ENCODE results near the gene ADPRM.

The ADPRM gene

DNA sequence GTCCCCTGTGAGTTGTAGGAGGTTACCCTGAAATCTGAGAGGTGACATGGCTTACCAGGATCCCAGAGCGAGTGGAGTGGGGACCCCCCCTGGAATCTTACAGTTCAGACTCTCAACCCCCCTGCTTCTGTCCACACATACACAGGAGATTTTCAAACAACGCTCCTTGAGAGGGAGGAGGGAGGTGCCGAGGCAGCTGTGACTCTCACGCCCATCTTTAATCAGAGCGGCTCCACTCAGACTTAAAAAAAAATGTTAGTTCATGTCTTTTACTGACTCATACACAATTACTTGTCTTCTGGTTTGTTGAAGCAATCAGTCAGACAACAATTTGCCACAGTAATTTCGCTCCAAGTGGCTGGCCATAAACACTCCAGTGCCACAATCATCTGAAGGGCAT, 47.8 kb downstream of the ADPRM start:
- DNase-seq (ENCODE audit: insufficient read length, low spot score) (no peak), FAIRE-seq (no peak)
- TF ChIP-seq CTCF (IDR thresholded peaks at IDR 0.05; ENCODE audit: insufficient read depth, missing control alignments), result no peak

DNA sequence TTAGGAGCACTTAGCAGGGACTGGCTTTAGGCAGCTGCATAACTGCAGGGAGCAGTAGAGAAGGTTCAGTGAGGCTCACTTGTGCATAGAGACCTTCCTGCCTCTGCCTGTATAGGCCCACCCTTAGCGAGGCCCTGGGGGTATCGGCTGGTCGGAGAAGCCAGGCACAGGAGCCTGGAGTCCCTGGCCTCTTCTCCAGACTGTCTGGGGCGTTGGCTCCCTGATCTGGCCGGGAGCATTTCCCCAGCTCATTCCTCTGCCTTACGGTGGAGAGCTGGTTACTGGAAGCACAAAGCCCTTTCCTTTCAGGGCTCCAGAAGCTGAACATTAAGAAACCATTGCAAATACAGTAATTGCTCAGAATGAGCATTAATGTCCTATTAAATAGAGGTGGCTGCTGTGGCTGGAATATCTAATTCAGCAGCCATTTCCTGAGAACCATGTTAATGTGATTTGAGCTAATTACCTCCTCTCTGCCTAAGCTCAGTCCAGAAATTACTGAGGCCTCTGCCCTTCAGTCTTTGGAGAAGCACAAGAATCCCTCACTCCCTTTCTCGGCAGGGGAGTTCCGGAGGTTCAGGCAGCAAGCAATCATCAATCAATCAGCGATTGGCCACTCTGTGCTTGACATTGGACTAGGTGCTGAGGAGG, 51.3 kb downstream of the ADPRM start:
- no peak for TF ChIP-seq CTCF (IDR thresholded peaks at IDR 0.05; ENCODE audit: insufficient read depth, missing control alignments)
- FAIRE-seq, result no peak
- no peak for DNase-seq (ENCODE audit: insufficient read length, low spot score)

DNA sequence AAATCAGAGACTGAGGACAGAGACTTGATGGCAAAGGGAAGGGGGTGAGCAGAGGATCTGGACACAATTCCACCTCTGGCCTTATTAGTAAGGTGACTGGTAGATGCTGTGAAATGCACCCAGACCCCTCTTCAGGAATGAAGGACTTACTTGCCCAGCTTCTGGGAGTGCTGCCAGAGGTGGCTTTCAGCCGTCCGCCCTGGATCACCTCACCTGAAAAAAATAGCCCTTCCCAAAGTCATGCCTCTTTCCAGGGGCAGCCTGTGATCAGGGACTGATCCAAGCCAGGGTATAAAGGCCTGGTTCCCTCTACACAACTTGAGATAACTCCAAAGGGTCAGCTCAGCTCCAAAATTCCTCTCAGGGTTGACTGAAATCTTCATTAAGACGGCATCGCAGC, 52.8 kb downstream of the ADPRM start:
- no peak for DNase-seq (ENCODE audit: insufficient read length, low spot score)
- no peak for TF ChIP-seq CTCF (IDR thresholded peaks at IDR 0.05; ENCODE audit: insufficient read depth, missing control alignments)
- FAIRE-seq, result no peak

GRCh38 chr17:10751563-10751962, 54.2 kb downstream of the ADPRM start:
- TF ChIP-seq CTCF (IDR thresholded peaks at IDR 0.05; ENCODE audit: insufficient read depth, missing control alignments), result no peak
- FAIRE-seq (no peak), DNase-seq (ENCODE audit: insufficient read length, low spot score) (no peak)

- FAIRE-seq, result no peak
- no peak for TF ChIP-seq CTCF (IDR thresholded peaks at IDR 0.05; ENCODE audit: insufficient read depth, missing control alignments)
- DNase-seq (ENCODE audit: insufficient read length, low spot score), result no peak
Measured at GRCh38 chr17:10752696-10753095, 55.3 kb downstream of the ADPRM start.

GRCh38 chr17:10754109-10754508, 56.7 kb downstream of the ADPRM start:
- peak; percentile 45 for TF ChIP-seq CTCF (IDR thresholded peaks at IDR 0.05; ENCODE audit: insufficient read depth, missing control alignments)
- FAIRE-seq (no peak), DNase-seq (ENCODE audit: insufficient read length, low spot score) (no peak)

GRCh38 chr17:10754861-10755591, 57.6 kb downstream of the ADPRM start:
- no peak for TF ChIP-seq CTCF (IDR thresholded peaks at IDR 0.05; ENCODE audit: insufficient read depth, missing control alignments)
- DNase-seq (ENCODE audit: insufficient read length, low spot score) (no peak), FAIRE-seq (no peak)

All from D721Med (cell line).